ENCODE data around the gene MINK1.

Gene MINK1

DNA sequence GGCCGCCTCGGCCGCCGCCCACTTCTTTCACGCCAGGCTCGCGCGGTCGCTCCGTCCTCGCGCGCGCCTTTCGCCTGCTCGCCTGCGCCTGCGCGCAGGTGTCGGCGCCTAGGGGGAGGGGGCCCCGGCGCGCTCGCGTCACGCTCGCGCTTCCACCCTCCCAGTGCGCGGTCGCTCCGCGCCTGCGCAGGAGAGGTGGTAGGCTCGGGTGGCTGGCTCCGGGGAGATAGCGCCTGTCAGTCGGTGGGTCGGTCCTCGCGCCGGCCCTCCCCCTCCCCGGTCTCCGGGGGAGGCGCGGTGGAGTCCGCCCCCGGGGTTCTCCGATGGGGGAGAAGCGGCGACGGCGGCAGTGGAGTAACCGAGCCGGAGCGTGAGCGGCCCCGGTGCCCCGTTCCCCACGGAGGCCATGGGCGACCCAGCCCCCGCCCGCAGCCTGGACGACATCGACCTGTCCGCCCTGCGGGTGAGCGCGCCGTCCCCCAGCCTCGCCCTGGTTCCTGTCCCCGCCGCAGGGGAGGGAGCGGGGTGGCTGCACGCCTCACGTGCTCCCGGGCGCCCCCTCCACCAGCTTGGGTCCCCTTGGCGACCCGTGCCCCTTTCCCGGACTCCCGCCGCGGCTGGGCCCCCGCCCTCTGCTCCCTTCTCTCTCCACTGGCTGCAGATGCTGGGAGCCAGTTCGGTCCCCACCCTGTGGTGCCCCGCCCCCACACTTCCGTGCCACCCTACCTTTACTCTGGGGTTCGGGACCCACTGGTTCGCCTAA, at the start of gene MINK1:
MINK1 (plus strand) TSS at position 163 of the 763 bp plus-strand sequence; CDS start at position 407, 244 bp downstream.
- DNase-seq: peak; percentile 84 to 88

DNA sequence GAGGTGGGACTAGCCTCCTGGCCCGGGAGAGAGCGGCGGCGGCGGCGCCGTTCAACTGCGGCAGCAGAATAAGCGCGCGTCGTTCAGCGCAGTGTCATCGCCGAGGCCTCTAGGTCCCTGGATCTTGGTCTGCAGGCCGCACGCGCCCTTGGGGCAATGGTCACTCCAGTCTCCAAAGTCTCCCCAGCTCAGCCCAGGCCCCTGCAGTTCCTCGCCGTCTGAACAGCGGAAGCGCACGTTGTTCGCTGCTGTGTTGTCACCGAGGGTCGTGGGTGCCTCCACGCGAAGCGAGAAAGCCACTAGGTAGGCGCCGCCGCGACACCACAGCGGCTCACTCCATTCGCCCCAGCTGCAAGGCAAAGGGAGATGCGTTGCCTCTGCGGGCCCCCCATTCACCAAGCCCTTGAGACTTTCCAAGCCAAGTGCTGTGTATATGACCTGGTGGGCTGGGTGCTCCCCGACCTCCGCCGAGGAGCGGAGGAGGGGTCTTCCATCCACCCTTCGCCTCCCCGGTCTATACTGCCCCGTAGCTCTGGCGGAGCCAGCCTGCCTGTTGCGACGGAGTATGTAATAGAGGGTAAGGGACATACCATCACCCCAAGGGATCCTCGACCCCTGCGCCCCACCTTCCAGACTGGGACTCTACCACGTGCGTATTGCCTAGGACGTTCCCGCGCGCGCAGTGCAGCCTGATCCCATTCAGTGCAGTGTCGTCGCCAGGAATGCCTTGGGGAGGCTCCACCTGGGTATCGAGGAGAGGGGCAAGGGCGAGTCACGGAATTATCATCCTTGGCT, 47.6 kb upstream of the MINK1 start:
- DNase-seq: no peak

DNA sequence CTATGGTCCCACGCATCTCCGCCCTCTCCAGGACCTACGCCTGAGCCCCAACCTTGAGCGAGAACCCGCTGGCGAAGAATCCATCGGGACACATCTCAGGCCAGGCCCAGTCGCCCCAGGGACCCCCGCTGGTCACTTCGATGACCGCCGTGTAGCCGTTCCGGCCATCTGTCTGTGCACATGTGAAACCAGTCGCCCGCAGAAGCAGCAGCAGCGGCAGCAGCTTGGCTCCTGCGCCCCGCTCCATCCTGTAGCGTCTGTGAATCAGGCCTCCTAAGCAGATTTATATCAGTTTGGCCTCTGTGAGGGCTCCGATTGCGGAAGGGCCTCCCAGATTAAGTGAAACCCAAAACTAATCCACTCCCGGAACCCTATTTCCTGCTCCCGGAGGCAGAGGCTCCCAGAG, 47.0 kb upstream of the MINK1 start, which contains the start of gene VMO1:
VMO1 (minus strand) TSS at position 259 of the 406 bp plus-strand sequence; CDS start at position 247, 12 bp downstream.
- DNase-seq: no peak

DNA sequence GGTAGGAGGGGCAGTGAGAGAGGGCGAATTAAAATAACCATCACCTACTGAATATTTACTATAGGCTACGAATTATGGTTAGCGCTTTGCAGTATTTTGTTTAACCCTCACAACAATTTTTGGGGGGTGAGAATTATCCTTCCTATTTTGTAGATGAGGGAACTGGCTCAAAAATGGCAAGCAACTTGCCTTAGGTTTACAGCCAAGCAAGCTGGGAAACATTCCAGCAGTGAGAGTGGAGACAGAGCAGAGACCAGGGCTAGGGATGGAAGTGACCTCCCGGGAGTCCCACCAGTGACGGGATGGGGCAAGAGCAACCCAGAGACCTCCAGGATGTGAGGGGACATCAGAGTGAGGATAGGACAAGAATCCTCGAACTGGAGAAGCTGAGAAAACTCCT, 46.6 kb upstream of the MINK1 start:
- no peak for DNase-seq

DNA sequence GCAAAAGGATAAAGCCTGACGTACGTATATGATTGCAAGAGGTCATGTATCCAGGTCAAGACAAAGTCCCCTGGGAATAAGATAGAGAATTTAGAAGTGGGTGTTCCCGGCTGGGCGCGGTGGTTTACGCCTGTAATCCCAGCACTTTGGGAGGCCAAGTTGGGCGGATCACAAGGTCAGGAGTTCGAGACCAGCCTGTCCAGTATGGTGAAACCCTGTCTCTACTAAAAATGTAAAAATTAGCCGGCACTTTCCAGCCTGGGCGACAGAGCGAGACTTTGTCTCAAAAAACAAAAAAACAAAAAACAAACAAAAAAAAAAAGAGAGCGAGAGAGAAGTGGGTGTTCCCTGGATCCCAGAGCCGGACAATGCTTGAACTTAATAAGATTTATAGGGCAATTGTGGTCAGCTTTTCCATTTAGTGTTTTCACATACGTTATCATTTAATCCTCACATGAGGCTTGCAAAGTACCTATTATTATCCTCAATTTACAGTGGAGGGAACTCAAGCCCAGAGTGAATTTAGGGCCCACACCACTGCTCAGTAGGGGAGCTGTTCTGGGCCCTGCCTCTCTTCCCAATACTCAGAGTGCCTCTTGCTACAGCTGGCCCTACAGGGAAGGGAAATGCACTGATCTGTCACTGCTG, 44.9 kb upstream of the MINK1 start:
- DNase-seq: no peak

DNA sequence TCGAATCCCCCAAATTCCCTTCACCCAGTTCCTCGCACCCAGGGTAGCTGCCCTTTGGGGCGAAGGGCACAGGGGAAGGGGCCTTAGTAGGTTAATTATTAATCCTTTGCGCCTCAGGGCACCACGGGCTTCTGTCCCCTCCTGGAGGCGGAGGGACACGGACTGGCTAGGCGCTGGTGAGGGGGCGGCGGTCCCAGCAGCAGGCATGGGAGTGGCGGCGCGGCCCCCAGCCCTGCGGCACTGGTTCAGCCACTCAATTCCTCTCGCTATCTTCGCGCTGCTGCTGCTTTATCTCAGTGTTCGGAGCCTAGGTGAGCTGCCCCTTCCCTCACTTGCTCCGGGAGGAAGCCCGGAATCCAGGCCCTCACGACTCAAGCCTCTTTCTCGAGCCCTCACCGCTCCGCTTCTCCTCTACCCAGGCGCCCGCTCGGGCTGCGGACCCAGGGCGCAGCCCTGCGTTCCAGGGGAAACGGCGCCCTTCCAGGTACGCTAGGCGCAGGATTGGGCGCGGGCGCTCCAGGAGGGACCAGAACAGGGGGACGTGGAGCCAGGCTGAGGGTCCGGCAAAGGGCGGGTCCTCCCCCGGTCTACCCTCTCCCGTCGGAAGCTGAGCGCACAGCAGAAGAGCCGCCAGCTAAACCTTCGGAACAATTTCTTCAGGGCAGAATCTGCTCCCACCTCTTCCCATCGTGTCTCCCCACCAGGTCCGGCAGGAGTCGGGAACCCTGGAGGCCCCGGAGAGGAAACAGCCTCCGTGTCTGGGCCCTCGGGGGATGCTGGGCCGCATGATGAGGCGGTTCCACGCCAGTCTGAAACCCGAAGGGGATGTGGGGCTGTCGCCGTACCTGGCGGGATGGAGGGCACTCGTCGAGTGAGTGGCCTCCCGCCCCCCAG, 44.1 kb upstream of the MINK1 start, which contains the start of gene GLTPD2:
GLTPD2 (plus strand) TSS at position 158 of the 894 bp plus-strand sequence; CDS start at position 206, 48 bp downstream.
- DNase-seq: no peak

DNA sequence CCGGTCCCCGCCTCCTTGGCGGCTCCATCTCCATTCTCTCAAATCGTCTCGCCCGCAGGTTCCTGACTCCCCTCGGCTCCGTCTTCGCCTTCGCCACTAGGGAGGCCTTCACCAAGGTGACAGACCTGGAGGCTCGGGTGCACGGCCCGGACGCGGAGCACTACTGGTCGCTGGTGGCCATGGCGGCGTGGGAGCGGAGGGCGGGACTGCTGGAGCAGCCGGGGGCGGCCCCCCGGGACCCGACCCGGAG, 43.5 kb upstream of the MINK1 start:
- DNase-seq: no peak

DNA sequence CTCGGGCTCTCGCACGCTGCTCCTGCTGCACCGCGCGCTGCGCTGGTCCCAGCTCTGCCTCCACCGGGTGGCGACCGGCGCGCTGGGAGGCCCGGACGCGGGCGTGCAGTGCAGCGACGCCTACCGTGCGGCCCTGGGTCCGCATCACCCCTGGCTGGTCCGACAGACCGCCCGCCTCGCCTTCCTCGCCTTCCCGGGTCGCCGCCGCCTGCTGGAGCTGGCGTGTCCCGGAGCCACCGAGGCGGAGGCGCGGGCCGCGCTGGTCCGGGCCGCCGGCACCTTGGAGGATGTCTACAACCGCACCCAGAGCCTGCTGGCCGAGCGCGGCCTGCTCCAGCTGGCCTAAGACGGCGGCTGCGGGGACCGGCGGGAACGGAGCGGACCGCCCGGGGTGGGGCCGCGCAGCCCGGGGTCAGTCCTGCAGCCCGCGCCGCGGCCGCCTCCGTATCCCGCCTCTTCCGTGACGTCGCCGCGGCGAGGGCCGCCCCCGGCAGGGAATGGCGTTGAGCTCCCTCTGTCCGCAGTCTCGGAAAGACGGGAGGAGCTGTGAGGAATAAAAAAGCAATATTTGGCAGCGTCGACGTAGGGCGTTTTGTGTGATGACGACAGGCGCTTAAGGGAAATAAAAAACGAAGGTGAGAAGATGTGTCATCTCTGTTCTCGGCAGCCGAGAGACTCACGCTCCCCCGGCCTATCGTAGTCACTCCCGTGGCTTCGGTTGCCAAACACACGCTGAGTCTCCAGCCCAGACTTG, 43.0 kb upstream of the MINK1 start:
- peak; percentile 74 to 79 for DNase-seq

DNA sequence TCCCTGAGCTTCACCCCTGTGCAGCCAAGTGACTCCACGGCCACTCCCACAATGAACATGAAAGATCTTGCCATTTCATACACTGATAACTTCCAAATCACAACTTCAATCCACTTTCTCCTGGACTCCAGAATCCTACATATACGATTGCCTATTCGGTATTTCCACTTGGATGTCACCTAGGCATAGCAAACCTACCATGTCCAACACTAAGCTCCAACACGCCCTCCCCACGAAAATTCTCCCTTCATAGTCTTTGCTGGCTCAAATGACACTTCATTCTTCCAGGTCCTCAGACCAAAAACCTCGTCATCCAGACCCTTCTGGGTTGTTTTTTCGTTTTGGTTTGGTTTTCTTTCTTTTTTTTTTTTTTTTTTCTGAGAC, 42.4 kb upstream of the MINK1 start:
- DNase-seq: no peak

DNA sequence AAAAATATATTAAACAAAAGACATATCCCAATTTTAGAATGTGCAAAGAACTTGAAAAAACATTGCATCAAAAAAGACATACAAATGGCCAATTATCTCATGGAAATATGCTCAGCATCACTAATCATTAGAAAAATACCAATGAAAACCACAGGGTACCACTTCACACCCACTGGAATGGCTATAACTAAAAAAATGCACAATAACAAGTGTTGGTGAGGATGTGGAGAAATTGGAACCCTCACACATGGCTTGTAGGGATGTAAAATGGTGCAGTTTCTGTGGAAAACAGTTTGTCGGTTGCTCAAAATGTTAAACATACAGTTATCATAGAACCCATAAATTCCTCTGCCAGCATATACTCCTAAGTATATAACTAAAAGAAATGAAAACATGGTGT, 38.0 kb upstream of the MINK1 start:
- DNase-seq: no peak

DNA sequence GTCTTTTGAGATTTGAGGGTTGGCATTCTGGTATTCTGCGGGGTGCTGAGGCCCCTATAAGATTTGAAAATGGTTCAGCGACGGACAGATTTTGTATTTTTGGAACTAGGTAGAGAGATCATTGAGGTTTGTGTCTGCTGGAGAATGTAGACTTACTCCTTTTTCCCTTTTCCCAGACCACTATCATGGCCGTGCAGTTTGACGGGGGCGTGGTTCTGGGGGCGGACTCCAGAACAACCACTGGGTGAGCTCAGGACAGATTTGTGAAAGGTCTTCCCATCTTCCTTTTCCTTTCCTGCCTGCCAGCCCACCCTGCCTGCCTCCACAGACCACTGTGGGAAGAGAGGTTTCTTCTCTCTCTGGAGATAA, 36.6 kb upstream of the MINK1 start:
- peak in 1 of 2 experiments; percentile 27 for DNase-seq

DNA sequence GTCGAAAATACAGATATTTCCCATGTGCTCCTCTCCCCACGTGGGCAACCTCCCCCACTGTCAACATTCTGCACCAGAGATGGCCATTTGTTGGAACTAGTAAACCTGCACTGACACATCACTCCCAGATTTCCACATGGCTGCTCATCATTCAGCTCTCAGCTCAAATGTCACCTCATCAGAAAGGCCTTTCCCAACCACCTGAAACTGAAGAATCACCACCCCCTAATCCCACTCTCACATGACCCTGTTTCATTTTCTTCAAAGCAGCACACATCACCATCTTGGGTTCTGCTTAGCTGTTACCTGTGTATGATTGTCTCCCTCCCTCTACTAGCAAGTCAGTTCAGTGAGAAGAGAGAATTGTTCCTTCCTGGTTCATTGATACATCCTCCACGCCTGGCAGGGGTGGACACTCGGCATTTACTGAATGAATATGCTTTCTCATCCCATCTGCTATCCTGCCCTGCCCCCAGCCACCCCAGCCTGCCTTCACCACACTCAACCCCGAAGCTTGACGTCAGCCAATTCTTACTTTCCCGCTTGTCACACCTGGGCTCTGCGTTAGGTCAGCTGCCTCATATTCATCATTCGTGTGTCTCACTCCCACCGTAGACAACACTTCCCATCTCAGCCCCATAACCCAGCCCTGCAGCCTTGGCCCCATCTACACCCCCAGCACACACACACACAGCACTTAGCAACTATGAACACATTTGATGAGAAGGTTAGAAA, 32.5 kb upstream of the MINK1 start:
- DNase-seq: no peak

DNA sequence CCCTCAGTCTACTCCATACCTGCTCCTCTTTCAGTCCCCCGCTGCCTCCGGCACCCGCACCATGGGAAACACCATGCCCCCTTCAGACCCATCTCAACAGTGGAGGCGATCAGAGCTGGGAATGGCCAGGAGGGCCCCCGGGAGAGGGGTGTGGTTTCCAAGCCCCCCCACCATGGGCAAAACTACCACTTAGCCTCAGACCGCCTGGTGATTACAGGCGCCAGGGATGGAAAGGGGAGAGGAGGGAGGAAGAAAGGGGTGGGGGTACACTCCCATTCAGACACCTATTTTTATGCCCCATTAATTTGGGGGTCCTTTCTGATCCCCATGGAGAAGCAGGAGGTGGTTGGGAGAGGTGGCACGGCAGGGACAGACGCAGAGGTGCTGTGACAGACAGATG, 30.9 kb upstream of the MINK1 start, which contains the start of gene C17orf114:
C17orf114 (minus strand) TSS at position 101 of the 400 bp plus-strand sequence.
- no peak for DNase-seq

DNA sequence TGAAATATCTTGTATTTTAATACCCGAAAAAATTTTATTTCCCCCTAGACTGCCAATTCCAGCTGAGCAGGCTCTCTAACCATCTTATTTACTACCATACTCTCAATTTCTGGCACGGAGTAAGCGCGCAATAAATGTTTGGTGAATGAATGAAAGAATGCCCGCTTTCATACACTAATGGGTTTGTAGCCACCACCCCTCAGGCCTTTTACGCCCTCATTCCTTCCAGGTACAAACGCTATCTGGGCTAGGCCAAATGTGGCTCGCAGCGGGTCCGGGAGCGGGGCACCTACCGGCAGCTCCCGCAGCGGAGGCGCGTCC, 26.7 kb upstream of the MINK1 start:
- DNase-seq: no peak

DNA sequence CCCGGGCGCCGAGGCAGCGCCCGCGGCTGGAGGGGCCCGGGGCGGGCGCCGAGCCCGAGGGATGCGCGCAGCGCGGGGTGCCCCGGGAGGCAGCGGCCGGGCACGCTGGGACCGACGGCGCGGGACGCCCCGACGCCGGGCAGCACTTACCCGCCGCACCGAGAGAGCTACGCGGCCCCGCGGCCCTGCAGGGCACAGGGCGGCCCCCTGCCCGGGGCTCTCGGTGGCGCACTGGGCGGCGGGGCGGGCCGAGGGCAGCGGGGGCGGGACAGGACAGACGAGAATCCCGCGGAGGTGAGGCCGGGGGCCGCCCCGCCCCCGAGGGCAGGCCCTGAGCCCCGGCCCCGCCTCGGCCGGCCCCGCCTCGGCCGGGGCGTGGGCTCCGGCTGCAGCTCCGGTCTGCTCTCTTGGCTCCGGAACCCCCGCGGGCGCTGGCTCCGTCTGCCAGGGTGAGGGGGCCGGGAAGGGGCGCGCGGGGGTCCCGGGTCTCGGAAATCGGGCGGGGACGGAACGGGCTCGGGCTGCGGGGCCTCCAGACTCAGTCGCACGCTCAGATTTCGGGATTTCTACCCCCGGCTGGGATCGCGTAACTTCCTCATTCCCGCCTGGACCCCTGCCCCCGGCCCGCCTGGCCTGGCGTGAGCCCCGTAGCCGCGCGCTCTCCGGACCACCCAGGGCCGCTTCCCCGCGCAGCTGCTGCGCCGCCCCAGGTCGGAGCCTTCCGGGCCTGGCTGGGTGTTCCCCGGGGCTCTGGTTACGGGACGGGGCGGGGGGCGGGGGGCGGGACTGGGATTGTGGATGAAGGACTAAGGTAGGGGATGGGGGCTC, 26.1 kb upstream of the MINK1 start, which contains the start of gene PLD2:
PLD2 (plus strand) TSS at position 376 of the 828 bp plus-strand sequence. CDS start 621 bp downstream, outside the sequence.
- peak; percentile 78 to 87 for DNase-seq

DNA sequence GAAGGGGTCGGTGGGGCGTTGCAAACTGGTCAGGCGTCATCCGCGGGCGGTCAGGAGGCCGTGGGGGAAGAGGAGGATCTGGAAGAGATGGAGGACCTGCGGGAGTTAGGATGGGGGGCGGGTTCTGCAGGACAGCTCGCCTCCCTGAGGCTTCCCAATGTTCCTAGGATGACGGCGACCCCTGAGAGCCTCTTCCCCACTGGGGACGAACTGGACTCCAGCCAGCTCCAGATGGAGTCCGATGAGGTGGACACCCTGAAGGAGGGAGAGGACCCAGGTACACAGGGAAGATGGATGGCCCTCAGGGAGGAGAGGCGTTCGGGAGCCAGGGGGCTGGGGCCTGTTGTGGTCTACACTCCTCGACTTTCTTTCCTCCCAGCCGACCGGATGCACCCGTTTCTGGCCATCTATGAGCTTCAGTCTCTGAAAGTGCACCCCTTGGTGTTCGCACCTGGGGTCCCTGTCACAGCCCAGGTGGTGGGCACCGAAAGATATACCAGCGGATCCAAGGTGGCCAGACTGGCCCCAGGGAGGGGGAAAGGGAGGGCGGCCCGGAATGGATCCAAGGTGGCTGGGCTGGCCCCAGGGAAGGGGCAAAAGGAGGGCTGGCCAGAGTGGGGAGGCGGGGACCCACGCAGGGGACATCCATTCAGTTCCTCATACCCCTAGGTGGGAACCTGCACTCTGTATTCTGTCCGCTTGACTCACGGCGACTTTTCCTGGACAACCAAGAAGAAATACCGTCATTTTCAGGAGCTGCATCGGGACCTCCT, 25.3 kb upstream of the MINK1 start:
- no peak for DNase-seq

DNA sequence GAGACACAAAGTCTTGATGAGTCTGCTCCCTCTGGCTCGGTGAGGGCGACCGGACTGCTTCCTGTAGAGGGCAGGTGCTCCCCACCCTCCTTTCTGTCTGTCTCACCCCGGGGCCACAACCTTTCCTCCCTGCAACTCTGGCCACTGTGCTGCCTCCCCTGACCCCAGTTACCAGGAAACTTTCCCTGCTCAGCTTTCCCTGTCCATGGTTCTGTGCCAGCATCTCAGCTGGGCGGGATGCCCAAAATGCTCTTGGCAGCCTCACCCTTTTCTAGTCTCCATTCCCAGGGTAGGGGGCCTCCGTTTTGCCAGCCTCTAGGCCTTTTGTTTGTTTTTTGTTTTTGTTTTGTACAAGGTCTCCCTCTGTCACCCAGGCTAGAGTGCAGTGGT, 24.8 kb upstream of the MINK1 start:
- DNase-seq: no peak

DNA sequence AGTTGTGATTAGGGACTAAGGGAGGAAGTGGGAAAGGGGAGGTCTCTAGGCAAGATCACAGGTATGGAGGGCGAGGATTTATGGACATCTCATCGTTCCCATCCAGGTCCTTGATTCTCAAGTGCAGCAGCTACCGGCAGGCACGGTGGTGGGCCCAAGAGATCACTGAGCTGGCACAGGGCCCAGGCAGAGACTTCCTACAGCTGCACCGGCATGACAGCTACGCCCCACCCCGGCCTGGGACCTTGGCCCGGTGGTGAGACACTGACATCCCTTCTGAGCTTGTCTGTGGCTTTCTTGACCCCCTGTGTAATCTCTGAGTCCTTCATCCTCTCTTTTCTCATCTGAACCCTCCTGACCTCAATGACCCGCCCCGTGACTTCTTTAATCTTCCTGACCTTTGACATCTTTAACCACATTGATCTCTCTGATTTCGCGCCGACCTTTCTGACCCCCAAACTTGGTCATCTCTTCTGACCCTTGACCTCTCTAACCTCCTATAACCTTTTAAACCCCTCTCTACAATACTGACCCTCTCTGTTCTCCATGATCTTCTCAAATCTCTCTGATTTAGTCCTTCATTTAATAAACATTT, 22.3 kb upstream of the MINK1 start:
- no peak for DNase-seq

DNA sequence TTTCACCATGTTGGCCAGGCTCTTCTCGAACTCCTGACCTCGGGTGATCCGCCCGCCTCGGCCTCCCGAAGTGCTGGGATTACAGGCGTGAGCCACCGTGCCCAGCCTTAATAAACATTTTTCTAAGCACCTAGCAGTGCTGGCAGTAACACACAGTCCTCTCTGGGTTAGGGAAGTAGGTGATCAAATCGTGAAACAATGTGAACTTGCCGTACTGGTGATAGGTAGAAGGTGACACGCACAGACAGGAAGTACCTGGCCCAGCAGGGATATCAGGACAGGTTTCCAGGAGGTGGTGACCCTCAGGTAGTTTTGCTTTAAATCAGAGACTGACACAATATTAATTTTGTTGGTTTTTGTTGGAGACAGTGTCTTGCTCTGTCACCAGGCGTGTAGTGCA, 21.7 kb upstream of the MINK1 start:
- no peak for DNase-seq

Measured in stimulated activated CD4-positive, alpha-beta T cell treated with anti-CD3 and anti-CD28 coated beads, Interleukin-4, amount 100 ng/mL, for 4 hours (primary cell).